Activated naive CD8-positive, alpha-beta T cell treated with anti-CD3 and anti-CD28 coated beads for 36 hours (primary cell): ENCODE results near the gene FAF2. TPM values are rescaled to one million over a fixed set of nuclear protein-coding genes. Genes with fewer than 3 reads are reported as not detected.

Source experiments
- DNase-seq: peaks from one replicate; pipeline ENCODE4 v3.0.0; 2021
- H3K27ac Mint-ChIP-seq: one replicate; pipeline ENCODE4 v1.8.0; 2022; ENCODE audit warnings: mild to moderate bottlenecking, moderate library complexity, mixed read lengths
- H3K27me3 Mint-ChIP-seq: one replicate; pipeline ENCODE4 v1.8.0; 2022; ENCODE audit warnings: mild to moderate bottlenecking, mixed read lengths
- H3K36me3 Mint-ChIP-seq: one replicate; pipeline ENCODE4 v1.8.0; 2021; ENCODE audit warnings: mild to moderate bottlenecking, mixed read lengths
- H3K4me1 Mint-ChIP-seq: one replicate; pipeline ENCODE4 v1.8.0; 2021; ENCODE audit warnings: mixed read lengths
- H3K4me3 Mint-ChIP-seq: one replicate; pipeline ENCODE4 v1.8.0; 2022; ENCODE audit warnings: mild to moderate bottlenecking, moderate library complexity, mixed read lengths
- H3K9me3 Mint-ChIP-seq: one replicate; pipeline ENCODE4 v1.8.0; 2022; ENCODE audit warnings: mixed read lengths
- total RNA-seq, 2 experiments: library from RNA; stranded (reverse); gene quantifications; one replicate each; pipeline ENCODE4 v1.2.3, GENCODE V29; 2021

FAF2 gene
- total RNA-seq, 2 experiments from 2014 or later = 38.1 to 38.6 TPM

- Mint-ChIP-seq H3K27me3 (no peaks in the 10 kb centered on the region), H3K27ac (peak overlapping the region; percentile 98), H3K4me3 (peak overlapping the region; percentile 96), H3K36me3 (peaks cover 18% of the 10 kb centered on the region), H3K4me1 (peaks cover 54% of the 10 kb centered on the region), H3K9me3 (no peaks in the 10 kb centered on the region)
- DNase-seq = peak; percentile 44
These were observed 87.0 kb downstream of the FAF2 start for GRCh38 chr5:176535101-176535663.

GRCh38 chr5:176535664-176536131, 87.5 kb downstream of the FAF2 start:
- Mint-ChIP-seq H3K27ac (peak overlapping the region; percentile 98), H3K9me3 (no peaks in the 10 kb centered on the region), H3K27me3 (no peaks in the 10 kb centered on the region), H3K36me3 (peaks cover 16% of the 10 kb centered on the region), H3K4me3 (peak overlapping the region; percentile 96), H3K4me1 (peaks cover 59% of the 10 kb centered on the region)
- DNase-seq = peak; percentile 30

GRCh38 chr5:176536132-176536901, 88.1 kb downstream of the FAF2 start:
- Mint-ChIP-seq H3K27me3 (no peaks in the 10 kb centered on the region), H3K27ac (peak overlapping the region; percentile 98), H3K9me3 (no peaks in the 10 kb centered on the region), H3K4me3 (peak overlapping the region; percentile 96), H3K36me3 (peaks cover 14% of the 10 kb centered on the region), H3K4me1 (peaks cover 62% of the 10 kb centered on the region)
- DNase-seq = peak; percentile 80

DNA sequence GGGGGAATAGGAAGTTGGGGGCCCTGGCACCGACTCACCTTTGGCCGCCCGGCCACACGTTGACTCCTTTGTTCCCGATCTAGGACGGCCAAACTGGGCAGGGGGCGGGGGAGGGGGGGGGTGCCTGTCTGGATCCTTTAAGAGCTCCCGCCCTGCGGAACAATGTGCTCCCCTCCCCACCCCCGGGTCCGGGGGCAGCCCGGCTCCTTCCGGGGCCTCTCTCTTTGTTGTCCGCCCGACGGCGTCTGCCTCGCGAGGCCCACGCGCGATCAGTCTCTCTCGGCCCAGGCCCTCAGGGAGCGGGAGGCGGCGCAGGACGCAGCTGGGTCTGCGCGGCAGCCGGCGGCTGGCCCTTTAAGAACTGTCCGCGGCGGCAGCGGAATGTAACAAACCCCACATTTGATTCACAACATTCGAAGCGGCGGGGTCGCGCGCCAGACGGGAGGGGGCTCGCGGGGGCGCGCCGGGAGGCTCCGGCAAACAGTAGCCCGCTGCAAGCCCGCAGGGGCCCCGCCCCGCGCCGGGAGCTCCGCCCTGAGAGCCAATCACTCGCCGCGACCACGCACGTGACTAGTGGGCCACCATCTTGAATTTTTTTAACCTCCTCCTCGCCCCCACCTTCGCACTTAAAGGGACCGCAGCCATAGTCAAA, 88.8 kb downstream of the FAF2 start, which contains the start of gene RNF44:
RNF44 (minus strand) TSS at position 501 of the 652 bp plus-strand sequence. CDS start 4,930 bp downstream, outside the sequence.
- Mint-ChIP-seq H3K4me1 (peaks cover 64% of the 10 kb centered on the region), H3K27me3 (no peaks in the 10 kb centered on the region), H3K36me3 (peaks cover 13% of the 10 kb centered on the region), H3K4me3 (peak within 1 kb of the TSS; percentile 96), H3K27ac (peak within 1 kb of the TSS; percentile 98), H3K9me3 (no peaks in the 10 kb centered on the region)
- DNase-seq = peak; percentile 99

DNA sequence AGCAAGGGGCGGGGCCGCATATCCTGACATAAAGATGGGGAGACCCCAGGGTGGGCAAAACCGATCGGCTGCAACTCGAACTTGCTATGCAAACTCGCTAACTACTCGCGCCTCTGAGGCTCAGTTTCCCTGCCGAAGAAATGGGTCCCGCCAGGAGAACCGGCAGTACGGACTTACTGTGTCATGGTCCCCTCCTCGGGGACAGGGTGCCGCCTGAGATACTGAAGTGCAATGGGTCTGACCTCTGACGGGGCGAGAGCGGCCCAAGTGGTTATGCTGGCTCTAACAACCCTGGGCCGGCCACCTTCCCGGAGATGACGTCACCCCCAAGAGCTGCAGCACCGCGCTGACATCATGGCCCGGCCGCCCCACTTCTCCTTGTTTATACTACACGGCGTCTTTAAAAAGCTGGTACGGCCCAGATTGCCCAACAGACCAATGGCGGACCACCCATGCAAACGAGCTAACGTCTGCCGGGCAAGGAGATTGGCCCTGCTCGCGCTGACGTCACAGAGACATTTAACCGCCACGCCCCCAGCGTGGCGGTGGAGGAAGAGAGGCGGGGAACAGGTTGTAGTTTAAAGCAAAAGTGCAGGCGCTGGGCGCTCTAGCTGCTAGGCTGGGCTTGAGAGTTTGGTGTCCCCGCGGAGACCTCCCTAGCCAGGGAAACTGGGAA, 89.5 kb downstream of the FAF2 start:
- peaks cover 13% of the 10 kb centered on the region for H3K36me3 Mint-ChIP-seq
- H3K9me3 Mint-ChIP-seq = no peaks in the 10 kb centered on the region
- DNase-seq = peak; percentile 95
- H3K4me3 Mint-ChIP-seq = peak overlapping the region; percentile 96
- H3K27me3 Mint-ChIP-seq = no peaks in the 10 kb centered on the region
- H3K27ac Mint-ChIP-seq = peak overlapping the region; percentile 98
- H3K4me1 Mint-ChIP-seq = peaks cover 67% of the 10 kb centered on the region

DNA sequence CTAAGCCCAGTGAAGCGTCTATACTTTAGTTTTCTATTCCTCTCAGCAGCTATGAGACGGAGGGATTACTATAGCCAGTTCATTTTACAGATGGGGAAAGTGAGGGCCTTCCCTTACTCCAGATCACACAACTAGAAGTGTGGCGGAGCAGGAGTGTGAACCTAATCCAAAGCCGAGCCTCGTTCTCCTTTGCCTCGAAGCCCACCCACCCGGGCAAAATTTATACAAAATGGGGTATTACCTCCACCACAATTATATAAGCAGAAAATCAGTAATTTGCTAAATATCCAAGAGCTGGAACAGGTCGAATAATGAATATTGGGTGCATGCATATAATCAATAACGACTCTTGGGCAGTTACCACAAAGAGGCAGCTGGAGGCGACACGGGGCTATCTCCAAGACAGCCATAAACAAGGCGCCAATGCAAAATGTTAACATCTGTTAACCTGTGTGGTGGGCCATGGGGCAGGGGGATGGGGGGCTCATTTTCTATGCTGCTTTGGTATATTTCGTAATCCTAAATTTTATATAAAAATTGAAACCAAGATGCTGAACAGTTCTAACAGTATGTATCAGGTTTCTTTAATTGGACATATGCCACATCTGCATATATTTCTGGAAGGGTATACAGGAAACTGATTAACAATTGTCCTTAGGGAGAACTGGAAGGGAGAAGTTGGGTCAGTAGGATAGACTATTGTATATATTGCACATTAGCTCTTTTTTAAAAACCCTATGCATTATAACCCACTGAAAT, 90.2 kb downstream of the FAF2 start:
- H3K27ac Mint-ChIP-seq = peak overlapping the region; percentile 98
- no peaks in the 10 kb centered on the region for H3K27me3 Mint-ChIP-seq
- H3K4me1 Mint-ChIP-seq = peaks cover 61% of the 10 kb centered on the region
- H3K4me3 Mint-ChIP-seq = peak overlapping the region; percentile 96
- H3K36me3 Mint-ChIP-seq = peaks cover 11% of the 10 kb centered on the region
- DNase-seq = no peak
- H3K9me3 Mint-ChIP-seq = no peaks in the 10 kb centered on the region

GRCh38 chr5:176538989-176539384, 90.8 kb downstream of the FAF2 start:
- Mint-ChIP-seq H3K9me3 (no peaks in the 10 kb centered on the region), H3K27me3 (no peaks in the 10 kb centered on the region), H3K36me3 (peaks cover 10% of the 10 kb centered on the region), H3K4me1 (peaks cover 56% of the 10 kb centered on the region), H3K27ac (peak overlapping the region; percentile 50), H3K4me3 (no peak overlapping the region)
- no peak for DNase-seq

DNA sequence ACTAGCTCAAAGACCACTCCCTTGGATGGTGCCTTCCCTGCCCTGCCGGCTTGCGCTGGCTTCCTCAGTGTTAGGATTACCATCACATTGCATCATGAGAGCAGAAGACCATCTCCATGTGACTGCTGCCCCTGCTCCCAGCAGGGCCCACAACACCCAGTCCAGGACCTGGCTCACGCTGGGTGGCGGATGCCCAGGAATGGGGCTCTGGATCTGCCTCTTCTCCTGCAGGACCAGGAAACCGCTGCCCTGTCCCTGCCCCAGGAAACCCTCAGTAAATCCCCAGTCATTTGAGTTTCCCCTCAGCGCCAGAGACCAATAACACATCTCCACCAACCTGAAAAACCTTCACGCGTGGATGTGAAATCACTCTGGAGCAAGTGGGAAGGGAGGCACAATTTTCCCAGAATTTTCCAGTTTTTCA, 92.3 kb downstream of the FAF2 start:
- no peaks in the 10 kb centered on the region for H3K27me3 Mint-ChIP-seq
- H3K4me3 Mint-ChIP-seq = peak overlapping the region; percentile 54
- H3K9me3 Mint-ChIP-seq = no peaks in the 10 kb centered on the region
- DNase-seq = no peak
- peak overlapping the region; percentile 91 for H3K27ac Mint-ChIP-seq
- peaks cover 55% of the 10 kb centered on the region for H3K4me1 Mint-ChIP-seq
- H3K36me3 Mint-ChIP-seq = peaks cover 7% of the 10 kb centered on the region

DNA sequence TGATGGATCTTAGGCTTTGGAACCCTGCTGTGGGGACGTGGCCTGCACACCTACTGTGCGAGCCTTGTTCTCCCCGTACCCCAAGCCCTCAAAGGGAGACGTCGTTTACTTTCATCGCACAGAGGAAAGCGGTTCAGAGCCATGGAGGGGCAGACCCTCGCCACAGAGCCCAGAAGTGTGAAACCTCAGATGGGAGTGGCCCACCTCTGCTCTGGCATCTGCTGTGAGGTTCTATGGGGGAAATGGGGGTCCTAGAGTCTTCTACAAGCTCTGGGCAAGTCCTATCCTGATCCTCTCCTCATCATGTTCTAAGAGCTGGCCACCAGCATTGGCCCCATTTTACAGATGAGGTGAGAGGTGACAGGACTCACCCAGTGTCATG, 92.8 kb downstream of the FAF2 start:
- Mint-ChIP-seq H3K27ac (peak overlapping the region; percentile 91), H3K36me3 (peaks cover 2% of the 10 kb centered on the region), H3K27me3 (no peaks in the 10 kb centered on the region), H3K9me3 (no peaks in the 10 kb centered on the region), H3K4me3 (peak overlapping the region; percentile 84), H3K4me1 (peaks cover 55% of the 10 kb centered on the region)
- peak; percentile 48 for DNase-seq

GRCh38 chr5:176541338-176542134, 93.4 kb downstream of the FAF2 start:
- H3K4me1 Mint-ChIP-seq = peaks cover 60% of the 10 kb centered on the region
- H3K27ac Mint-ChIP-seq = peak overlapping the region; percentile 91
- H3K36me3 Mint-ChIP-seq = no peaks in the 10 kb centered on the region
- no peaks in the 10 kb centered on the region for H3K27me3 Mint-ChIP-seq
- DNase-seq = peak; percentile 73
- peak overlapping the region; percentile 84 for H3K4me3 Mint-ChIP-seq
- no peaks in the 10 kb centered on the region for H3K9me3 Mint-ChIP-seq

DNA sequence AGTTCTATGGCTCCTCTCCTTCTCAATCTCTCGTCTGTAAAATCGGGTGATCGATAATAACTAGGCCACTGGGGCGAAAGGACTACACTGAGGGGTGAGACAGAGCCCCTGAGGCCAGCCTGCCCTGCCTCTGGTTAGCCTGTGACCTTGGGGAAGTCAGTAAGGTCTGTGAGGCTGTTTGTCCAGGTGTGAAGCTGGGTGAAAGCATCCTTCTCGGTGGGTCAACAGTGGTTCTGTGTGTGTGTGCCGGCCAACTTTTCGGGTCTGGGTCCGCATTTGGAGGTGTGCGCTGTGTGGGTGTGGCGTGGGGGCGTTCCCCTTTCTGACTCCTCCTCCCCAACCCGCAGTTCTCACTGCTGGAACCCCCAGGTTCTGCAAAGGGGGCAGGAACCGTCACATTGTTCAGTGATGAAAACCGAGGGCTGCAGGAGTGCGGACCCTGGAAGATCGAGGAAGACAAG, 94.0 kb downstream of the FAF2 start:
- no peaks in the 10 kb centered on the region for H3K36me3 Mint-ChIP-seq
- peak; percentile 68 for DNase-seq
- H3K27ac Mint-ChIP-seq = peak overlapping the region; percentile 91
- peaks cover 60% of the 10 kb centered on the region for H3K4me1 Mint-ChIP-seq
- no peaks in the 10 kb centered on the region for H3K9me3 Mint-ChIP-seq
- H3K4me3 Mint-ChIP-seq = peak overlapping the region; percentile 84
- no peaks in the 10 kb centered on the region for H3K27me3 Mint-ChIP-seq

- Mint-ChIP-seq H3K4me1 (peaks cover 65% of the 10 kb centered on the region), H3K27ac (peak overlapping the region; percentile 91), H3K9me3 (no peaks in the 10 kb centered on the region), H3K27me3 (no peaks in the 10 kb centered on the region), H3K36me3 (no peaks in the 10 kb centered on the region), H3K4me3 (peak overlapping the region; percentile 91)
- peak; percentile 55 for DNase-seq
These were observed 94.6 kb downstream of the FAF2 start for GRCh38 chr5:176542596-176543427.
